GM18873 (cell line): ENCODE data around the gene CTXN1.
"Not testable (repeated sequence)": the region's sequence is repeated elsewhere in the genome, so short reads cannot be mapped to it uniquely, and the experiment has no call there.

Source experiments
- ATAC-seq: cut with Tn5 transposase; IDR thresholded peaks from one replicate; pipeline ENCODE4 v1.9.1; 2021; ENCODE audit warnings: mild to moderate bottlenecking, moderate library complexity, moderate number of reproducible peaks; ENCODE audit not compliant: unreplicated experiment, low FRiP score

Gene CTXN1

DNA sequence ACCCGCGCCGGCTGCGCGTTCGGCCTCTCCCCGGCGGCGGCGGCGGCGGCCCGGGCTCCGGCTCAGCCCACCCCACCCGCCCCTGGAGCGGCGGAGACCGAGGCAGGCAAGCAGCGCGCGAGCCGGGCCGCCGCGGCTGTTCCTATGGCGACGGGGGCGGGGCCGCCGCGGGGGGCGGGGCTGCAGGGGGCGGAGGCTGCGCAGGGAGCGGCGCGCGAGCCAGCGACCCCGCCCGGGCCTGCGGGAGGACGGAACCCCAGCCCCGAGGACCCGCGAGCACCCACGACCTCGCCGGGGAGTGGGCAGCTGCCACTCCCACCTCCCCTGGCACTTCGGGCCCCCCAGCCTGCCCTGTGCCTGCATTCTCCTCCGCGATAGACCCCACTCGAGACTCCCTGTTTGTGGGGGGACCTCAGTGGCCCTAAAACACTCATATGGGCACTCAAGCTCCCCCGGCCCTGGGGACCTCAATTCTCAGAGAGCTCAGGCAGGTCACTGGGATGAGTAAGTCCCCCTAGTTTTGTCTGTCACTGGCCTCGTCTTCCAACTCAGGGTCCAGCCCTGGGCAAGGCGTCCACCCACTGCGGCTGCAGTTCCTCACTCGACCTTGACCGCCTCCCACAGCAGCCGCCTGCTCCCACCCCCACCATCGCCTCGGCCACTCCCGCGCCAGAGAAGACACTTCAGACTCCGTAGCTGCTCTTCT lies at the start of gene CTXN1:
CTXN1 (minus strand) TSS at position 115 of the 706 bp plus-strand sequence. CDS start 597 bp downstream, outside the sequence.
- no peak for ATAC-seq

DNA sequence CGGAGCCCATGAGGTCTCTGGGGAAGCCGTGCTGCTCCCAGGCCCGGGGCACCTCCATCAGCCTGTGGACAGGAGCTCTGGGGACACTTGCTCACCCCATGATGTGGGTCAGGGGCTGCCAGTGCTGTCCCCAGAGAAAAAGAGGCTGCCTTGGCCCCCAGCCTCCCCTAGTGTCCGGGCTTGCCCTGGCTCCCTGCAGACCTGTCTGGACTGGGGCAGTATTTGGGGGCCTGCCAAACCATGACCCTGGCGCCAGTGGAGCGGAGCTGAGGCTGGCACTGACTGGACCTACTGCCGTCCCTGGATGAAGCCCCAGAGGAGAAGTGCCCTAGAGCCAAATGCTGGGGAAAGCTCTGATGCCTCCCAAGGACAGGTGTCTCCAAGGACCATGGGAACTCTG lies 49.1 kb upstream of the CTXN1 start:
- no peak for ATAC-seq

DNA sequence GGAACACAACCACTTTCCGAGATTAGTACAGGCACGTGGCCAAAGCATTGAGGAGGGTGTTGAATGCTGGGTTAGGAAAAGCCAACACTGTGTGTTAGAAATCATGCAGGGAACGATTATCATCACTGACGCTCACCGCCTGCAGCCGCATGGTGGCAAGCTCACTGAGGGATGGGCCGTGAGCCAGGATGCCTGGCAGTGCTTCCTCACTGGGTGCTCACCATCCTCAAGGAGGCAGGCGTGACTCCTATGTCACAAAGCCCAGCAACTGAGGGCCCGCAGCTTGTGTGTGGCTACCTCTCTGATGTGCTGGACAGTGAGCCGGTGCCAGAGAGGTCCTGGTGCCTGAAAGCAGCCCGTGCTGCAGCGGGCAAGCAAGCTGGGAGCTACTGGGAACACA lies 47.9 kb upstream of the CTXN1 start:
- no peak for ATAC-seq

DNA sequence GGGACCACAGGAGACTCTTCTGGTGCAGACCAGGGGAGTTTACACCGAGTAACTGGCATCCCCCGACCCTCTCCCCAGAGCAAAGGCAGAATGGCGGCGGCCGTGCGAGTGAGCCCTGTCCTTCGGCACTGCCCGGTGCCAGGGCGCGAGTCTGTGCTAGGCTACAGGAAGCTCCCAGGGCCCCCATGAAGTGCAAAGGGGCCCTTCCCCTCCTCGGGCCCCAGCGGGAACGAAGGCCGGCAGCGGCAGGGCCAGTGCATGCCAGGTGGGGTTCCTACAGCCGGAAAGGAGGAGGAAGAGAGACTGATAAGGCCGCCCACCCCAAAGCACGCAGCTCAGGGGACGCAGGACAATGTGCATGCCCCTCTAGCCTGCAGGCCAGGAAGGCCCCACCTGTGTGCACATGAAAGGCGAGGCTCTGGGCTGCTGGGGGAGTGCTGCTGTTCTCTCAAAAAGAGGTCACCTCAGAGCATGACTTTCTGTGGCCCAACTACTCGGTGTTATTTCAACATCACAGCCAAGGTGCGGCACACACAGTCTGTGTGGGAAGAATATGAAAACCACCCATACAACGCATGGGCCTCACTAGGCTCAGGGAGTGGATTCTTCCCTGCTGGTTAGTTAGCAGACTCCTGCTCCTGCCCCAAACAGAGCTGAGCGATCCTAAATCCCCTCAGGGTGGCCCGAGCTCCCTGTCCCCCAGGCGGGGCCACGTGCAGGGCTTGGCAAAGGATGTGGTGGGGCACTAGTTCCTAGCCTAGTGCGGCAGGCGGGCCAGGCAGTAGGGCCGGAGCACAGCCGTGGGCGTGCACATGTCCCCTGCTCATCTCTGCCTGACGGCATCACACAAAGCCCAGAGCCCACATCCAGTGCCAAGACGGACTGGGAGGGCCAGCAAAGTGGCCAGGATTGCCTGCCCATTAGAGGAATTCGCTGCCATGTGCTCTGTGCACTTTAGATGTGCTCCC lies 45.9 kb upstream of the CTXN1 start:
- ATAC-seq: no peak

DNA sequence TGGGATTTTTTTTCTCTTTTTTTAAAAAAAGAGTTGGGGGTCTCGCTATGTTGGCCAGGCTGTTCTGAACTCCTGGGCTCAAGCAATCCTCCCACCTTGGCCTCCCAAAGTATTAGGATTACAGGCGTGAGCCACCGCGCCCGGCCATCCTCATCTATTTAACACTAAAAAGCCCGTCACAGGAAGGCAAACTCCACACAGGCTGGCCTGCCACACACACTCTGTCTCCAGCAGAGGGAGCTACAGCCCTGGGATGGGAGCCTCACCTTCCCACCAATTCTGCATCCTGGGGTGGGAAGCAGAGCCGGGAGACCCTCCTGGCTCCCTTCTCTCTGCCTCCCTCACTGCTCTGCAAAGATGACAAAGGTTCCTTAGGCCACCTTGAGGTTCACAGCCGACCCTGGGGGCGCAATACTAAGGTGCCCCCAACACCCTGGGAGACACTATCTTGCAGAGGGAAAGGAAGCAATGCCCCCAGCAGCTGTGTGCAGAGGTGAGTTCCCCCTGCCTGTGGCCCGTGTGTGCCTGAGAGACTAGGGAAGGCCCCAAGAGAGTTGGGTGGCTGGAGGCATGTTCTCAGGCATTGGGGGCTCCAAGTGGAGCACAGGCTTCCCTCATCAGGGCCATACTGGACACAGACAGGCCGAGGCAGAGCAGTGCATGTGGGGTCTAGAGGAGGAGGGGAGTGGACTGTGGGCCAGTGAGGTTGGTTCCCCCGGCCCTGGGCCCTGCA lies 44.9 kb upstream of the CTXN1 start:
- no peak for ATAC-seq

DNA sequence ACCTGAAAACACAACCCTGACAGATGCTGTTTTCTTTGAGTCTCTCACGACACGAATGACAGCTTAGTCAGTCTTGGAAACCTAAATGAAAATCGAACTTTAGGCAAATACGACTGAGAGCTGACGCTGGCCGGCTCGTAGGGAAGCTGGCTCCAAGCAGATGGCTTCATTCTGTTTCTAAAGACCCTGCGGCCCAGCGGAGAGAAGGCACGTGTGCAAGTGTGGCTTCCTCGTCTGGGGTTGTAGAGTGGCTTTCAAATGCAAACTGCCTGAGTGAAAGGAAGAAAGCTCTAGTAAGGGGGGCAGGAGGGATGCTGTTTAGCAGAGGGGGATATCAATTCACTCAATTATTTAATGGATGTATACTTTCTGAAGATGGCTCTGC lies 43.6 kb upstream of the CTXN1 start:
- no peak for ATAC-seq

DNA sequence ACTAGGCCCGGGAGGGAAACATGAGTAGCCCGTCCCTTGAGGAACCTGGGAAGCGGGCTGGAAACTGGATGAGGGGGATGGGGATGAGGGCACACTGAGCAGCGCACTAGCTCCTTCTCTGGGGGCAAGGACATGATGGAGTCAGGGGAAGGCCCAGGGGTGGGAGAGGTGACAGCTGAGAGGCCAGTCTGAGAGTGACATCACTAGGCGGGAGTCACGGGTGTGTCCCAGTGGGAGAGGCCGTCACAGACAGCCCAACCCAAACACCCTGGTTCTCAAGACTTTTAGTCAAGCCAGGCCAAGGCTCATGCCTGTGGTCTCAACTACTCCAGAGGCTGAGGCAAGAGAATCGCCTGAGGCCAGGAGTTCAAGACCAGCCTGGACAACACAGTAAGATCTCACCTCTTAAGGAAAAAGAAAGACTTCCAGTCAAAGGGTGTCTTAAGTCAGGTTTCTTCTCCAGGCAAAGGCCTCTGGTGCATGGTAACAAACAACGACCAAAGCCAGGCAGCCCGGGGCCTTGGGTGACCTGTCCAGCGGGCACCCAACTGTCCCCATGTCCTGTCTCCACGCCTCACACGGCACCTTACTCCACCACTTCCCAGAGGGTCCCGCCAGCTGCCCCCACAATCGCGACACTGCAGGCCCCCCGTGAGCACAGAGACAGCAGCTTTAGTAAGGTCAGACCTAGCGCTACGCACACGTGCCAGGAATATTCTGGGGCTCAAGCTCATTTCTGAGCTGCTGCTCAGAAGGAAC lies 43.0 kb upstream of the CTXN1 start:
- ATAC-seq: no peak

DNA sequence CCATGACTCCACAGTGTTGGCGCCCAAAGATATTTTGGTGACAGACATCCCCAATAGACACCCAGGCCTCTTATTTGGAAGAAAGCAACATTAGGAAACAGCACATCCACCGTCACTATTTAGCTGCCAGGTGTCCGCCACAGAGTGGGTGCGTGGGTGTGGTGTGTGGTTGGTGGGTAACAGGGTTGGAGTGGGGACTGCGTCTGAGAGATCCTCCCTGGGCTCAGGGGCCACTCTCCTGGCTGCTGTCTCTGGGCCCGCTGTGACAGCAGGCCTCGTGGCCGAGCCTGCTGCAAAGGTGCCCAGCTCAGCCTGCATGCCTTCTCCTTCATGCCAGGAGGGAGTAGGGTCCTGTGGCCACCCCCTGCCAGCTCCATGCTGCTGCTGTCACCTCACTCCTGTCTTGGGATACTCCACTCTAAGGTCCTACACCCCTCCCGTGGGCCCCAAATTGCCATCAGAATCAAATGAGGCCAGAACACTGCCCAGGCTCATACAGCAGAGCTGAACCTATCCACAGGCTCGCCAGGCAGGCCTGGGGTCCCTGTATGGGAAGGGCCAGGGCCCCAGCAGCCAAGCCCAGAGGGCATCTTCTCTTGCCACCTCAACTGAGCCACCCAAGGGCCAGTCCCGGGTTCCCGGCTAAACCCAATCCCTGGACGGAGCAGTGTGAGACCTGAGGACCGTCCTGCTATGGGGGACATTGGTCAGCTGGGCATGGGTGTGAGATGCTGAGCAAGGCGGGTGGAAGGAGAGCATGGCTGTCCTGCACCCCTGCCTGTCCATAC lies 42.3 kb upstream of the CTXN1 start:
- no peak for ATAC-seq

DNA sequence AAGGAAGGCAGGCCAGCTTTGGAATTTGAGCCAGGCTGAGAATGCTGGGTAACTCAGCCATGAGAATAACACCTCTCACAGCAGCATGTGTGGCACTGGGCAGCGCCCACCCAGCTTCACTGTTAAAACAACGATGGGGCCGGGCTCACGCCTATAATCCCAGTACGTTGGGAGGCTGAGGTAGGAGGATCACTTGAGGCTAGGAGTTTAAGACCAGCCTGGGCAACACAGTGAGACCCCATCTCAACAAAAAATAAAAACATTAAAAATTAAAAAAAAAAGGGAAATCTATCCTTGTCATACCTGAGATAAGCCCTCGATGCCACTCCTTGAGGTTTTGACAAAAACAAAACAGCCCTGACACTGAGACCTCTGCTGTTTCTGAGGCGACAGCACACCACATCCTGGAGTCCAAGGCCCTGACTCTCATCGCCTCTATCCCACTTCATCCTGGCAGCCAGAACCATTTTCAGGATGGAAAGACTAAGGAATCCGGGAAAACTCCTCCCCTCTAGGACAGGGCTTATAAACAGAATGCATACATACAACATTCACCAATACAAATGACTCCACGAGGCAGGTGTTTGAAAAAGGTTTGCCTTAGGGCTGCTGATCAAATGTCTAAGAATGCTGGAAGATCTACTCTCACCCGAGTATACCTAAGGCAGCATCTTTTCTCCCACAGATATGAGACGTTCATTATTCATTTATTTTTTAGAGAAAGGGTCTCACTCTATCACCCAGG lies 40.2 kb upstream of the CTXN1 start:
- no peak for ATAC-seq

DNA sequence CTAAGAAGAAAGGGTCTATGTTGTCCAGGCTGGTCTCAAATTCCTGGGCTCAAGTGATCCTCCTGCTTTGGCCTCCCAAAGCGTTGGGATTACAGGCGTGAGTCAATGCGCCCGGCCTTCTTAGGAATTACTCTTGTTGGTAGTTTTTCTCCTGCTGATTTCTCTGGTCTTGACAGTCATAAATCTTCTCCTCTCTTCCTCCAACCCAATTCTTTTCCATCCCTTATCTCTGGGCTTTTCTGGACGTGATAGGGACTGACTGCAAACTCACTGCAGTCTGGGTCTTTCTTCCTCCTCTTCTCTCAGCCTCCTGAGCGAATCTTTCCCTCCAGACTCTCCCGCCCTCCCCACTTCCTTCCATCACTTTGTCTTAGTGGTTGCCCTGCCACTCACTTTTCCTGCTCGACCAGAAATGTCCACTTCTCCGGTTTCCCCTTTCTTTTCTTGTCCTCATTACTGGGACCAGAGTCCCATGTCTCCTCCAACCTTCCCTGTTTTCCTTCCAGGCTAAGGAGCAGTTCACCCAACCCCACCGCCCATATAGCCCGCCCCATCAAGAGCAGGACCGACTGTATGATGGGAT lies 39.4 kb upstream of the CTXN1 start:
- no peak for ATAC-seq

DNA sequence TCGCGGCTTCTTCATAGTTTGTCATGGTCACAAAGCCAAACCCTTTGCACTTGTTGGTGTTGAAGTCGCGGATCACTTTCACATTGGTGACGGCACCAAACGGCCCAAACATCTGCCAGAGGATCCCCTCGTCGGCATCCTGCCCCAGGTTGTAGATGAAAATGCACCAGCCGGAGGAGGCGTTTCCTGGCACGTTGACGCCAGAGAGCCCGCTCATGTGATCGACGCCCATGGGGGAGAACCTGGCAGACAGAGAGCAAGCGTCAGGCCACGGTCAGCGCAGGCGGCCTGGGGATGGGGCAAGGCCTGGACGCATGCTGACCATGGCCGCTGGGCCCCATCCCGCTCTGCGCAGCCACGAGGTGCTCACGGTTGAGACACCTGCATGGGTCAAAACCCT lies 37.6 kb upstream of the CTXN1 start:
- no peak for ATAC-seq

DNA sequence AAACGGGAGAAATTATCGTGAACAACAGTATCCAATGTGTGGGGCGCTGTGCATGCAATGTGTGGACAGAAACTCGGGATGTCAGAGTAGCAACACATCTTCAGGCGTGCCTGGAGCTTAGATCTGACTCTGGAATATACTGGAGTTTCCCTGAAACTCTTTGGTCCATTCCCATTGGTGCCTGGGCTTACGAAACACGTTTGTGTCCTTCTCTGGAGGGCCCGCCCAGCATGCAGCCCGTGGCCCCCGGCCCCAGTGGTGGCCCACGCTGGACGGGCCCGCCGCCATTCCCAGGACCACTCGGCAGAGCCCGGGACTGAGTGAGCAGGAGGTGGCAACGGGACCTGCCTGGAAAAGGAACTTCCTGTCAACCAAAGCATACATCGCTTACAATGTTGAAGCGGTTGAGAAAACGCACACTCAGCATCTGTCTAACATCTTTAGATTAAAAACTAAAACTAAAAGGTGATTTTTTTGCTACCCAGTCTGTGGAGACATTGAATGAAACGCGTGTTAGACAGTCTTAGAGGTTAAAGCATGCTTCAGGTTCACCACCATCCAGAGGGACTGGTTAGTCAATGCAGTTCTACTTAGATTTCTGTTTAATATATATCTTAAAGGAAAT lies 36.8 kb upstream of the CTXN1 start:
- ATAC-seq: no peak

DNA sequence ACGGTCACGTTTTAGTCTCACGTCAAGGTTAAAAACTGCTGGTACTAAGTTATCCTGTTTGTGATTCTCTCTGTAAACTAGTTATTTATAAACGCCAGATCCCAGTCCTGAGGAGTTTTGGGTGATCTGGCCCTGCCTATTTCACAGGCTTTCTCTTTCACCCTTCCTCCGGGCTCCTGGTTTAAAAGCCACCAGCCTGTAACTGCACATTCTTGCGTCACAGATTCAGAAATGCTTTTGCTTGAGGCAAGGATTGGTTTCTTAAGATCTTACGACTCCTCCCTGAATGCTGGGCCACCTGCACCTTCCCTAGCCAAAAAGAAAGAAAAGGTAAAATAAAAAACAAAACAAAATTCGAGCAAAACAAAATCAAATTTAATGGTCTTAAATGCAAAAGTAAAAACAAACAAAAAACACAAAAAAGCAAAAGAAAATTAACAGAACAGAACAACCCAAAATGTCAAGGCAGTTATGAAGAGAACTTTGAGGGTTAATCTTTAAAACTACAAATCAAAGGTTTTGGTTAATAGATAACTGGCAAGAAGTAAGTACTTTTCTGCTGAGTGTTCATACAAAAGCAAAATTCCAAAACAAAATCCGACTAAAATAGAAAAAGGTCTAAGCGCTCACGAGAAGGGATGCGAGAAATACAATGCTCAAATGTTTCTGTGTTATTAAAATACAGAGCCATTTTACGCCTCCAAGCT lies 36.1 kb upstream of the CTXN1 start:
- no peak for ATAC-seq

DNA sequence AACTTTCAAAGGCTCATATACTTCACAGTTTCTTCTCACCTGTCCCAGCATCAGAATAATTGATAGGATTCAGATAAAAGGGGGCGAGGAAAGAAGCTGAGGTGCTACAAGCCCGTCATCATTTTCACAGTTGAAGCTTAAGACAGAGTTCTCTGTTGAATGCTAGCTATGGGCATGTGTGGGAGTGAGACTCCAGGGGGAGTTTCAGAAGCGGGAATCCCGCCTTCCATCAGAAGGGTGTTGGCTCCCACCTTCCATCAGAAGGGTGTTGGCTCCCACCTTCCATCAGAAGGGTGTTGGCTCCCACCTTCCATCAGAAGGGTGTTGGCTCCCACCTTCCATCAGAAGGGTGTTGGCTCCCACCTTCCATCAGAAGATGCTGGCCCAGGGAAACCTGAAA lies 35.1 kb upstream of the CTXN1 start:
- not testable (repeated sequence) for ATAC-seq

DNA sequence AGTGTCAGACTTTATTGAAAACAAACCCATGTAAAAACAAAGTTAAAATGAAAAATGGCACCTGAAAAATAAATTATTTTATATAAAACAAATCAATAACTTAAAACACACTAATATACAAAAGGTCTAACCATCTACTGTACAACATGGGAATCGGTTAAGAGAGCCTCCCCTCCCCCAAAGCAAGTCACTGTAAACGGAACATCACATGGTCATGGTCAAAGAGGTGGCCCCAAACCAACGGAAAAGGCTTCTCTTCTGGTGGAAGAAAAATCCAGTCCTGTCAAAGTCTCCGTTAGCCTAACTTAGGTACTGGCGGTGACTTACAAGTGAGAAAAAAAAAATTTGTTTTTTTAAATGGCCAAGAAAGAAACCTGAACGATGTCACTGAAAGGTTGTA lies 33.3 kb upstream of the CTXN1 start:
- ATAC-seq: no peak

DNA sequence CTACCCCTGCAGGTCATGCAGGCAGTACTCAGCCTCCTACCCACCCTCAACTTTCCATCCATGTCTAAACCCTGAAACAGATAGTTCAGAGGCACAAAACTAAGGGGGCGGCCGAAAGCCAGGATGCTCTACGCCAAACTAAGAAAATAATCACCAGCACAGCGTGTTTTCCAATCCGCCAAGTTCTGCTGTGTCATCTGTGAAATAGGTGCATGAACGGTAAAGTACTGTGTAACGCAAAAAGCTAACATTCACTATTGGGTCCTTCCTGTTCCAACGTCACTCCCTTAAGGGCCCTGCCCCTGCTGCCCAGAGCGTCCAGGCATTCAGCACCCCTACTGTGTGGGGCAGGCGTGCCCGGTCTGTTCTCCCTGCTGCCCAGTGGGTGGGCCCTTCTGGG lies 29.8 kb upstream of the CTXN1 start:
- no peak for ATAC-seq

DNA sequence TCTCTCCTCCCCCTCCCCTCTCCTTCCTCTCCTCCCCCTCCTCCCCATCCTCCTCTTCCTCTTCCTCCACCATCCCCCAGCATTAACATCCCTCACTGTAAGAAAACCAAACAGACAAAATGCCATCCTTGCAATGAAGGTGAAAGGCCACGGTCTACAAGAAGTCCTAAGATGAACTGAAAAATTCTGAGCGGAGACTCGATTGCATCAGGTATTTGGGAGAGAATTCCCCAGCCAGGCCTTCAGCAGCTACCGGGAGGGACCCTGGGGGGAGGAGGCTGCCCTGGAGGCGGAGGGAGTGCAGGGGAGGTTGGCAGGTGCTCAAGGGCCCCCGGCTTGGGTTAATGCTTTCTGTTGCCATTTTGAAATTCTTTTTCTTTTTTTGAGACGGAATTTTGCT lies 27.6 kb upstream of the CTXN1 start:
- ATAC-seq: no peak
